GM06990 (cell line): ENCODE data around the gene MOB2.

ENCODE experiments used
- DNase-seq: peaks from one replicate; pipeline ENCODE4 v3.0.0-alpha.2; 2011; ENCODE audit not compliant: insufficient read length; ENCODE audit errors: extremely low read depth
- H3K27me3 ChIP-seq: replicated peaks from 2 replicates; pipeline ENCODE4 v1.6.0; 2011; ENCODE audit warnings: low read length; ENCODE audit not compliant: control insufficient read depth, insufficient read depth
- H3K36me3 ChIP-seq: 2 replicates; pipeline ENCODE4 v1.5.1; 2011; ENCODE audit warnings: low read length; ENCODE audit not compliant: control insufficient read depth, insufficient read depth
- H3K4me3 ChIP-seq: replicated peaks from 2 replicates; pipeline ENCODE4 v1.5.1; 2011; ENCODE audit warnings: low read depth, mild to moderate bottlenecking, control low read depth, low read length
- CTCF ChIP-seq: IDR thresholded peaks from 2 replicates; pipeline ENCODE4 v1.5.1; 2011; ENCODE audit warnings: low read length, control low read depth, mild to moderate bottlenecking, inconsistent platforms; ENCODE audit not compliant: insufficient read depth, poor library complexity, severe bottlenecking

Gene MOB2

GRCh38 chr11:1478544-1478943 is 8.0 kb downstream of the MOB2 start:
- Histone ChIP-seq H3K4me3 (no peak overlapping the region), H3K36me3 (peaks cover 8% of the 10 kb centered on the region), H3K27me3 (no peaks in the 10 kb centered on the region)
- TF ChIP-seq CTCF, result no peak
- DNase-seq, result no peak

- DNase-seq, result no peak
- Histone ChIP-seq H3K27me3 (no peaks in the 10 kb centered on the region), H3K36me3 (peaks cover 8% of the 10 kb centered on the region), H3K4me3 (no peak overlapping the region)
- TF ChIP-seq CTCF, result no peak
Observed at GRCh38 chr11:1478011-1478410, 8.6 kb downstream of the MOB2 start.

GRCh38 chr11:1476940-1477736 is 9.4 kb downstream of the MOB2 start:
- TF ChIP-seq CTCF, result no peak

GRCh38 chr11:1475841-1476240 is 10.7 kb downstream of the MOB2 start:
- no peak overlapping the region for H3K4me3 ChIP-seq
- peaks cover 8% of the 10 kb centered on the region for H3K36me3 ChIP-seq
- no peak for TF ChIP-seq CTCF
- no peak for DNase-seq
- H3K27me3 ChIP-seq, result no peaks in the 10 kb centered on the region

More at GRCh38 chr11:1476940-1477736, 9.4 kb downstream of the MOB2 start:
- DNase-seq, result no peak
- Histone ChIP-seq H3K27me3 (no peaks in the 10 kb centered on the region), H3K36me3 (peaks cover 8% of the 10 kb centered on the region), H3K4me3 (no peak overlapping the region)

- TF ChIP-seq CTCF, result no peak
- no peak for DNase-seq
- Histone ChIP-seq H3K4me3 (no peak overlapping the region), H3K36me3 (peaks cover 2% of the 10 kb centered on the region), H3K27me3 (no peaks in the 10 kb centered on the region)
Observed at GRCh38 chr11:1473786-1474185, 12.8 kb downstream of the MOB2 start.

GRCh38 chr11:1473011-1473628 is 13.5 kb downstream of the MOB2 start:
- TF ChIP-seq CTCF, result no peak
- no peak for DNase-seq
- peaks cover 2% of the 10 kb centered on the region for H3K36me3 ChIP-seq

More at GRCh38 chr11:1473011-1473628, 13.5 kb downstream of the MOB2 start:
- Histone ChIP-seq H3K4me3 (no peak overlapping the region), H3K27me3 (no peaks in the 10 kb centered on the region)
